GM18508 (cell line): ENCODE data around the gene KLHL17.
A peak's percentile ranks its signal among the peaks of the same experiment; 100 is the strongest.

Experiments
- ATAC-seq: cut with Tn5 transposase; IDR thresholded peaks from one replicate; pipeline ENCODE4 v1.9.1; 2021; ENCODE audit warnings: moderate number of reproducible peaks; ENCODE audit not compliant: insufficient read depth, unreplicated experiment

KLHL17 gene

DNA sequence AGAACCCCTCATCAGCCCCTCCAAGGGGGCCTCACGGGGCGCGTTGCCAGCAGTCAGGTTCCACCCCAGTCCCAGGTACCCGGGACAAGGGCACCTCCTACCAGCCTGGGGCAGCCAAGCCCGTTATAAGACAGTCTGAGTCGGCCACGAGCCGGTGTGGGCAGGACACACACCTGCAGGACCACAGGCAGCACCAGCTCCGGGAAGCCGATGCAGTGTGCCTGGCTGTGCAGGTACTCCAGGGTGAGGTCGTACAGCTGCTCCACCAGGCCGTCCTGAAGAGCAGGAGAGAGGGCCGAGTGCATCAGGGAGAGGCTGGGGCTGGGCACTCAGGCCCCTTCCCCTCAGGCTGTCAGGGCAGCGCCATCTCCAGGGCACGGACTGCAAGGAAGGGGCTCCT is 12.4 kb upstream of the KLHL17 start:
- ATAC-seq: no peak

DNA sequence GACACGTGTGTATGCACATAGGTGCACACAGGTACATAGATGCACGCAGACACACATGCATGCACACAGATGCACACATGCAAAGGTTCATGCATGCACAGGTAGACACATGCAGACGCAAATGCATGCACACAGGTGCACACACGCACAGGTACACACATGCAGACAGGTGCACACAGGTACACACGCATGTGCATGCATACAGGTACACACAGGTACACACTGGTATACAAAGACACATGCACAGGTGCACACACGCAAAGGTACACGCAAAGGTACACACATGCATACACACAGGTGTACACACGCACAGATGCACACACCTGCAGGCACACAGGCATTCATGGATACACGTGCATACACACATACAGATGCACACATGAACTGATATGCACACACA is 10.1 kb upstream of the KLHL17 start:
- no peak for ATAC-seq

DNA sequence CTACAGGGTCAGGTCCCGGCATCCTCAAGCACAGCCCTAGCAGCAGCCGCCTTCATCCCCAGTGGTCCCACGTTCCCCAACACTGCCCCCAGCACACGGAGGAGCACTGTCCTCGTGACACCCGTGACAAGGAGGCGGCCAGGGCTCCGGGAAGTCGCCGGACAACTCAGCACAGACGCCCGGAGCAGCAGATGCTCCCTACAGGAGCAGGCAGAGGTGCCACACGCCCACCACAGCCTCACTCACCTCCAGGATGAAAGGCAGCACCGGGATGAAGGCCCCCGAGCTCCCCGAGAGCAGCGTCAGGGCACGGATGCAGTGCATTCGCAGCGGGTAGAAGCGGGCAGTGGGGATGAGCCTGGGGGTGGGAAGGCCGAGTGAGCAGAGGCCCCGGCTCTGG is 9.5 kb upstream of the KLHL17 start:
- no peak for ATAC-seq

DNA sequence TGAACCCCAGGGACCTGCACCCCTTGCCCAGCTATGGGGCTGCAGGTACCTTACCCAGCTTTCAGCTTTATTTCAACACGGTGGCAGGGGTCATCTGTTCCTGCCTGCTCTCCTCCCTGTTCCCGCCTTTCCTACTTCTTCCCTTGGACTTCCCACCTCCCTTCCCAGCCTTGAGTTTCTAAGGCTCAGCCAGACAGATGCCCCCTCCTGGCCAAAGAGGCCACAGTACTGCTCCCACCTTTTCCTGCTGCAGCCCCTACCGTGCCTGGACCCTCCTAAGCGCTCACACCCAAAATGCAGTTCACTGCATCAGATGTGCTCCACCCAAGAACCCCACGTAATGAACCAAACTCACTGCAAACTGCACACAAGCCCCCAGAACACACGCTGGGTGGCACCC is 9.0 kb upstream of the KLHL17 start:
- ATAC-seq: no peak

DNA sequence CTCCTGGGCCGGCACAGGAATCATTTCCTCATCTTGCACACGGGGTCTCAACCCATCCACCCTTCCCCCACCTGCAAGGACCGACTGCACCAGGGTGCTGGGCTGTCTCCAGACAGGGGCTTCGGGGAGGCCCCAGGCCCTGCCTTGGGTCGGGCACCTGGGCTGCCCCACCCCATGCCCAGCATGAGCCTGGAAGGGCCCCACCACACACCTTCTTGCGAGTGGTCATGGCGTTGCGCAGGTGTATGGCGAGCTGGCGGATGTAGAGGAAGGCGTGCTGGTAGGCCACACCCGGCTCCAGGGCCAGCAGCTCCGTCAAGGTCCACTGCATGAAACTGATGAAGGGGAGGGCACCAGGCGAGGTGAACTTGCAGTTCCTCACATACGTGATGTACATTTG is 8.2 kb upstream of the KLHL17 start:
- no peak for ATAC-seq

DNA sequence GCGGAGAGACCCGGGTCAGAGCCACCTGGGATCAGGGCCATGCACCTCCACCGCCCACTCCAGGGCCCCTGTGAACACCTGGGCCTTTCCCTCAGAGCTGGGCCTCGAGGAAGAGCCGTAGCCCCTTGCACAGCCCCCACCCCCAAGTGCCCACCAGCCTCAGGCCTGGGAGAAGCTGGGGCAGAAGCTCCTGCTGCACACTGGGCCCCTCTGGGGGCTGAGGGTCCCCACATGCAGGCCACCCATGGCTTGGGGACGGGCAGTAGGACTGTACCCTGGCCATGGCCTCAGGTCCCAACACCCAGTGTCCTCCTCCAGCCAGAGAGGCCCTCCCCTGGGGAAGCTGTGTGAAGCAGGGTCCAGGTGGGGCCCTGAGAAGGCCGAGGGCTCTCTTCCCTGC is 7.8 kb upstream of the KLHL17 start:
- no peak for ATAC-seq

GRCh38 chr1:953524-954320 is 6.7 kb upstream of the KLHL17 start:
- ATAC-seq: no peak

DNA sequence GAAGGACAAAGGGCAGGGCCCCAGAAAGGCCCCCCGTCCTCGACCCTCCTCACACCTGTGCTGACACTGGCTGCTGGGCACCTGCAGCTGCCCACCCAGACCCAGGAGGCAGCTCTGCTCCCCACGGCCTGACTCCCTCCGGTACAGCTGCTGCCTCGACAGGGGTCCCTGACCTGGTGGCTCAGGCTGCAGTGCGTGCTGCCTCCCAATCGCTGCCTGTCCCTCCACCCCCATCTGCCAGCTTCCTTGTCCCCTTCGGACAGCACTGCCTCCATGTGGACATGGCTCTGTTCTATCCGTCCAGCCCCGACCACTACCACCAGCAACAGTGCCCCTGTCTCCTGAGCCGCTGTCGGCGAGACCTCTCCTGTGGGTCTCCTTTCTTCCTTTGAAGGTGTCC is 5.5 kb upstream of the KLHL17 start:
- no peak for ATAC-seq

DNA sequence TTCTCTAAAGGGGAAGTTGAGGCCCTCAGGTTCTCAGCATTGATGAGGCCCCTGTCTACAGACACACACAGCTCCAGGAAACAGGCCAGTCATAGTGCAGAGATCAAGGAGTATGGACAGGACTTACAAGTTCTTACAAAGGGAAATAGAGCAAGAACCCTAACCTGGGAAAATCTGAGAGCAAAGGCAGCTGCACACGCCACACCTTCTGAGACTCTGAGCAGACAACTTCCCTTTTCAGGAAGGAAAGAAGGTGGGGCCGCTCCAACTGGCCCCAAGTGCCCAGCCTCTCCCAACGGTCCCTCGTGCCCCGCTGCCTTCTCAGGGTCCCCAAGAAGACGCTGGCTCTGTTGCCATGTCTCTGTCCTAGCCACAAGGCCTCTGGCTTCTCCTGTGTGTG is 4.9 kb upstream of the KLHL17 start:
- ATAC-seq: no peak

GRCh38 chr1:956636-957035 is 3.7 kb upstream of the KLHL17 start:
- ATAC-seq: no peak

DNA sequence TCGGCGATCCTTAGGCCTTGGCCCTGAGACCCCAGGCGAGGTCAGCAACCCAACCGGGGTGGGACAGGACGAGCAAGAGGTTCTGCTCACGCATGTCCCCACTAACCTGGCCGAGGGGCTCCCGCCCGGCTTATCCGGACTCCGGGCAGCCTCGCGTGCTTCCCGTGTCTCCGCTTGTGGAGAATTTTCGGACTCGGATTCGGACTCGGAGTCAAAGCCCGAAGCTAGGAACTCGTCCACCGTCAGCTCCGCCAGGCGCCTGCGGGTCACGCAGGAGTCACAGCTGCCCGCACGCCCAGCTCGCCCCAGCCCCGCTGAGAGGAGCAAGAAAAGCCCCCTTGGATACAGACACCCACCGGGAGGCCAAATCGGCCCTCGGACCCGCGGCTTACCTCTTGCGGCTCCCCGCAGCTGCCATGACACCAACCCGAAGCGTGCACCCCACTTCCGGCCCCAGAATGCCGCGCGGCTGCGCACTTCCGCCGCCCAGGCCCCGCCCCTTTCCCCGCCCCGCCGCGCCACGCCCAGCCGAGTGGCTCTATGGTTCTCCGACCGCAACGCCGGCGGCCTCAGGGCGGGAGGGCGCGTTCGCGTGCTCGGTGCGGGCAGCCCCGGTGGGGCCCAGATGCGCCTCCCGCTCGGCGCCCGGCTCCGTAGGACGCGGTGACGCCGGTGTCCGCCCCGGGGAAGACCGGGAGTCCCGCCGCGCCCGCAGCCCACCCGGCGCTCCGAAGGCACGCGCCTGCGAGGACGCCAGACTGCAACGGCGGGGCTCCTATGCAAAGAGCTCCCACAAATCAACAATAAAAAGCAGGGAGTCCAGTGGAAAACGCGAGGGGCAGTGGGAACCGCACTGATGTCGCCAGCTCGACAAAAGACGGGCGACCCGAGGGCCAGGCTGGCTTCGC is 1.3 kb upstream of the KLHL17 start, which contains the start of gene NOC2L:
Gene NOC2L (minus strand): TSS at position 434 of the 908 bp plus-strand sequence. CDS start 16 bp downstream, at position 418.
- ATAC-seq: peak; percentile 43

GRCh38 chr1:959731-960362 is 537 bp upstream of the KLHL17 start:
- ATAC-seq: no peak

GRCh38 chr1:961132-961669 is 817 bp downstream of the KLHL17 start:
- ATAC-seq: no peak

- no peak for ATAC-seq
Observed at GRCh38 chr1:962381-963300, 2.3 kb downstream of the KLHL17 start.

GRCh38 chr1:963301-963651 is 2.9 kb downstream of the KLHL17 start:
- ATAC-seq: no peak

DNA sequence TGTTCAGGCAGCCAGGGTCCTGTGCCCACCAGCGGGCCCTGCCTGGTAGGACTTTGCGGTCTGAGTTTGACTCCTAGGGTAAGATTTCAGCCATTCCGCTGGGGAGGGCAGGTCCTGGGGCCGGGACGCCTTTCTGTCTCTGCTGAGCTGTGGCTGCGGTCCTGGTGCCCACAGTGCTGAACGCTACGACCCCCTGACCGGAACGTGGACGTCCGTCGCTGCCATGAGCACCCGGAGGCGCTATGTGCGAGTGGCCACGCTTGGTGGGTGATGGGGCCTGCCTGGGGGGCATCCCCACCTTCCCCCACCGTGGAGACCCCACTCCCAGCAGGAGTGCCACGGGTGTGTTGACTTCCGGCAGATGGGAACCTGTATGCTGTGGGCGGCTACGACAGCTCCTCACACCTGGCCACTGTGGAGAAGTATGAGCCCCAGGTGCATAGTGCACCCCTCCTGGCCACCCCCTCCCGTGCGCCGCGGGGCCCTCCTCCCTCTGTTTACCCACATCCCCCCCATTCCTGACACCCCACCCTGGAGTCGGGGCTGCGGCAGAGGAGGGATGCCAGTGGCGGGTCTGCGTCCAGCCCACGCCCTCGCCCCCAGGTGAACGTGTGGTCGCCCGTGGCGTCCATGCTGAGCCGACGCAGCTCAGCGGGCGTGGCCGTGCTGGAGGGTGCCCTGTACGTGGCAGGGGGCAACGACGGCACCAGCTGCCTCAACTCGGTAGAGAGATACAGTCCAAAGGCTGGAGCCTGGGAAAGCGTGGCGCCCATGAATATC is 3.6 kb downstream of the KLHL17 start:
- no peak for ATAC-seq

DNA sequence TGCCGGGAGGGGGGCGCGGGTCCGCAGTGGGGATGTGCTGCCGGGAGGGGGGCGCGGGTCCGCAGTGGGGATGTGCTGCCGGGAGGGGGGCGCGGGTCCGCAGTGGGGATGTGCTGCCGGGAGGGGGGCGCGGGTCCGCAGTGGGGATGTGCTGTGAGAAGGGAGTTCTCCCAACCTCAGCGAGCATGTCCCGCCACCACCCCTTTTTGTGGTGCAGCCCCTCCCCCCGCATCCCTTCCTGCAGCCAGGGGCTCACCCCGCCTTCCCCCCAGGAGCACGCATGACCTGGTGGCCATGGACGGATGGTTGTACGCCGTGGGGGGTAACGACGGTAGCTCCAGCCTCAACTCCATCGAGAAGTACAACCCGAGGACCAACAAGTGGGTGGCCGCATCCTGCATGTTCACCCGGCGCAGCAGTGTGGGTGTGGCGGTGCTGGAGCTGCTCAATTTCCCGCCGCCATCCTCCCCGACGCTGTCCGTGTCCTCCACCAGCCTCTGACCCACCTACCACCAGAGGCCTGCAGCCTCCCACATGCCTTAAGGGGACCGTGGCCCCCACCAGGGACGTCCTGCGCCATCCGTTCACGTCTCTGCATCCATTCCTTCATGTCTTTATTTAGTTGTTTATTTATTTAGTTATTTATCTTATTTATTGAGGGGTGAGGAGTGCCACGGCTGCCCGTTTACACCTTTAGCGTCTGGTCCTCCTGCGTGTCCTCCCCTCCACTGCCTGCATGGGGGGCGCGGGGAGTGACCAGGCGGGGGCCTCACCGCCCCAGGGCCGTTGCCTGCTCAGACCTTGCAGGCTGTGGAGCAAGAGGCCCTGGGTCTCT is 4.5 kb downstream of the KLHL17 start:
- no peak for ATAC-seq

- no peak for ATAC-seq
Observed at GRCh38 chr1:965526-966134, 5.2 kb downstream of the KLHL17 start.
